ENCODE measurements around the gene SMPX.
A peak's percentile ranks its signal among the peaks of the same experiment; 100 is the strongest.

The SMPX gene

DNA sequence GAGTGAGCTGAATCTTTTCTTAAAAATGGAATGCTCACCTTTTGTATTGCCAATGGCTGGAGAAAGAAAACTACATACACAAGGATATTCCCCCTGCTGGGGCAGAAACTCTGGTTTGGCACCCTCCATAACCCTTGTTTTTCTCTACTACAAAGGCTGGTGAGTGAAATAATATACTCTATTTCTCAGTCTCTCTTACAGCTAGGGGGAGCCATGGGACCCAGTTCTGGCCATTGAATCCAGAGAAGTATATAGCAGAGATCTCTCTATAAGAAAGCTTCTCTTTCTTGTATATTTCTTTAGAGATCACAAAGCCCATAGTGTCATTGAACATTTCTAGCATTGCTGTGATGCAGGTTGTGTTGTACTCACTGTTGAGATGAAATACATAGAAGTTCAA, 49.8 kb downstream of the SMPX start:
- no peak for DNase-seq

- DNase-seq = no peak
These were observed 52.7 kb downstream of the SMPX start for GRCh38 chrX:21705225-21705624.

DNA sequence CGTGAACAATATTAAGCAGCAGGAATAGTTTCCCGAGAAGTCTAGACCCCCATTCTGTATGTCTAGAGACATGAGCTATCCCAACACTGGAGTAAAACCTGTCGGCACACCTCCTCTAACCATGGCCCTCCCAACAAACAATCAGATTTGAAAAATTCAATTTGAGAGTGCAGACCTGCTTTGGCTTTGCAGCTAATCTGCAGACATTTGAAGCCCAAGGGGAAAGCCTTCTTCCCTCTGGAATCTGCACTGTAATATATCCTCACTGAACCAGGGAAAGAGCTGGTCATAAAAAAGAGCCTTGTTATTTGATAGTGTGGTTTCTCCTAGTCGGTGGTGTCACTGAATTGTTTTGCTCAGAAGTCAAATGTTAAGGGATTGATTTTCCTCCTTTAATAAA, 55.2 kb downstream of the SMPX start:
- DNase-seq = no peak

DNA sequence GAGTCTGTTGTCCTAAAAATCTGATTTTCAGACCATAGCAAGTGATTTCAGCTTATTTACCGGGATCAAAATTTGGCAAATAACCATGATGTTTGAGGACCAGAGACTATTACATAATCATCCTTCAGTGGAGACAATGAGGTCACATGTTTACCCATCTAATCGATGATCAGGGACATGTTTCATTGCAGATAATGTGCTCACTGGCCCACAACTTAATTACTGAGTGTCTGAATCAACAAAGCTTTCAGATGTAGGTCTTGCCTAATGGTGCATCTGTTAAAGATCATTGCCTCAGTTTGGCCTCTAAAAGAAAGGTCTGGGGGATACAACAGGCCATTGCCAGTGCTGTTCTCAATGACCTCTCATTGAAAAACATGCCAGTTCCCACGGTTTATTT, 56.9 kb downstream of the SMPX start:
- DNase-seq = no peak

GRCh38 chrX:21700275-21700674, 57.6 kb downstream of the SMPX start:
- DNase-seq = no peak

DNA sequence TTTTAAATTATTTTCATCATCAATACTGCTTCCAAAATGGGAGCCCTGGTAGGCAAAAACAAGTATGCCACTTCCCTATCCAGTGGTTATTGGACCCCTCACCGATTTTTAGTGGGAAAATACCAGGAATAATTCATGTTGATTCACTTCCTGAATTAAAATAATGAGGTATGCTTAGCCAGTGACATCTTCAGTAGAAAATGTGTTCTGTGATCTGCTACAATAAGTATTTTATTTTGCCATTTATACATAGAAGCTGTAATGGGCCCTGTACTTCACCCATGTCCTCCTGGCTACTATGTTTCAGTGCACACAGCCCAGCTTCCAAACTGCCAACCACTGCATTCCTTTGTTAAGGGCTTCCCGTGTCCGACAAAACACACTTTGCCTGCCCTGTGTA, 58.8 kb downstream of the SMPX start:
- no peak for DNase-seq

GRCh38 chrX:21698272-21698671, 59.6 kb downstream of the SMPX start:
- no peak for DNase-seq

GRCh38 chrX:21691512-21692018, 66.4 kb downstream of the SMPX start:
- no peak for DNase-seq

GRCh38 chrX:21683941-21684340, 74.0 kb downstream of the SMPX start:
- DNase-seq = peak; percentile 11

DNA sequence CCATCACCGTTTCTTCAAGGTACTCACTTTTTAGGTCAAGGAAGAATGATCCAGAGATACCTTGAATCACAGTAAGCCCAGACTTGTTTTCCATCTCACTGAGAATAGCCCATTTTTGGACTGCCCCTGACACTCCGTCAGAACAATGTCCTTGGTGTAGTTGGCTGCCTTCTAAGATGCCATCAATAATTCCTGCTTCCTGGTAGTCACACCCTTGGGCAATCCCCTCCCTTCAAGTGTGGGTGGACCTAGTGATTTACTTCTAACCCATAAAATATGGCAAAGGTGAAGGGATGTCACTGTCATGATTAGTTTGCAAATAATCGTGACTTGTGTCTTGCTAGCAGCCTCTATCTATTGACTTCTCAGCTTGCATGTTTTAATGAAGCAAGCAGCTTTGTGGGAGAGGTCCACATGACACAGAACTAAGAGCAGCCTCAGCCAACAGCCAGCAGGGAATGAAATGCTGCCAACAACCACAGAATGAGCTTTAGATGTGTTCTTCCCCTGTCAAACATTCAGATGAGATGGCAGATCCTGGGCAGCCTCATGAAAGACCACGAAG, 79.8 kb downstream of the SMPX start:
- no peak for DNase-seq

GRCh38 chrX:21675931-21676330, 82.0 kb downstream of the SMPX start:
- DNase-seq = no peak

DNA sequence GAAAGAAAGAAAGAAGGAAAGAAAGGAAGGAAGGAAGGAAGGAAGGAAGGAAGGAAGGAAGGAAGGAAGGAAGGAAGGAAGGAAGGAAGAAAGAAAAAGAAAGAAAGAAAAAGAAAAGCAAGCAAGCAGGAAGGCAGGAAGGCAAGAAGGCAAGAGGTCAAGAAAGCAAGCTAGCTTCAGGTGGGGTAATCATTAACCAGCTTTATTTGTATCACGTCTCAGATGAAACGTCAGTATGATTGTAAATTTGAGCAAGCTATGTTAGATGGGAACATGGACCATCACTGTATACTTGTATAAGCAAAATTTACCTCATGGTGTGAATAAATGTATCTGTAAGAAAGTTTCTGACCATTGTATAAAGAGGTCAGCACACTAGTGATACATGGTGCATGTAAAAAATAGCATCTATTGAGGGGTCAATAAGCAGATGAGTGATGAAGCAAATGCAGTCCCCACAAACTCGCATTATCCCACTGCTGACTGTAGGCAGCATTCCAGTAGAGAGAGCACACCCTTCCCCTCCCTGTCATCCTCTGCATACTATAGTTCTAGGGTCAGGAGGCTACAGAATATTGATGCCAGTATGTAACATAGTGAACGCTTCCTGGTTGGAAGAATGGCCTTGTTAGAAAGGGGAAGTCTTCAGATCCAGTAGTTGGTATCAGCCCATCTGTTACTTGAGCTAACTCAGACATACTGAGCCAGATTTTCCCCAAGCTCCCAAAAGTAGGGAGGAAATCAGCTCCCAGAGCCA, 83.3 kb downstream of the SMPX start:
- DNase-seq = no peak

DNA sequence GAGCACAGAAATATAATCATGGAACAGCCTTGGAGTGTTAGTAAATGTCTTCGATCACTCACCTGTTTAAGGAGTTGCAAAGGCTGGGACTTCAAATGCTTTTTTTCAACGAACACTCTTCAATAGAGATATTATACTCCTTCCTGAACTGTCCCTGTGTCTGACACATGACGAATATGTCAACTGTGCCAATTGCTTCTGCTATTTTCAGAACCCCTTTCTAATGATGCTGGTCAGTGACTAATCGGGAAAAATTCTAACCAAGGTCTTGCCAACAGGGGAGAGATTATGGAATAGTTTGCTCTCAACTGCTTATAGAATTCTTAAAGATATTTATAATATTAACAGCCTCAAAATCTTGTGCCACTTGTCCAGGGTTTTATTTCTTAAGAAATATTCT, 91.2 kb downstream of the SMPX start:
- DNase-seq = no peak

GRCh38 chrX:21666252-21666651, 91.7 kb downstream of the SMPX start:
- DNase-seq = no peak

GRCh38 chrX:21662761-21663160, 95.2 kb downstream of the SMPX start:
- DNase-seq = no peak

GRCh38 chrX:21661316-21661715, 96.6 kb downstream of the SMPX start:
- no peak for DNase-seq

GRCh38 chrX:21660156-21660555, 97.8 kb downstream of the SMPX start:
- DNase-seq = no peak

- no peak for DNase-seq
These were observed 98.6 kb downstream of the SMPX start for GRCh38 chrX:21659320-21659719.

- DNase-seq = no peak
These were observed 99.2 kb downstream of the SMPX start for GRCh38 chrX:21658746-21659145.

- DNase-seq = no peak
These were observed 99.7 kb downstream of the SMPX start, which contains the start of gene KLHL34 for GRCh38 chrX:21658152-21658737. Gene KLHL34 (minus strand): TSS chrX:21658330. CDS start chrX:21657788, 542 bp downstream.

- DNase-seq = no peak
These were observed 100.4 kb downstream of the SMPX start for GRCh38 chrX:21657318-21658151.

GRCh38 chrX:21656587-21657317, 101.2 kb downstream of the SMPX start:
- DNase-seq = no peak
